ENCODE results near the gene RFPL1. TPM values are rescaled to one million over a fixed set of nuclear protein-coding genes. Genes with fewer than 3 reads are reported as not detected.
"Not testable (repeated sequence)": the region's sequence is repeated elsewhere in the genome, so short reads cannot be mapped to it uniquely, and the experiment has no call there.

RFPL1 gene
- total RNA-seq, 2 experiments from 2014 or later, result not detected

GRCh38 chr22:29414951-29415591 lies 23.3 kb upstream of the RFPL1 start:
- POLR2A ChIA-PET; H3K27me3 Mint-ChIP-seq; H3K36me3 Mint-ChIP-seq (ENCODE audit: low read depth); H3K9me3 Mint-ChIP-seq: not testable (repeated sequence)
- DNase-seq, result peak; percentile 78
- CTCF ChIA-PET, result interaction anchor here (0.6 to 0.9 kb wide), 2 partner anchors 26 to 179 kb away, joined by 3 read pairs; no protein-coding TSS in a partner anchor
- Mint-ChIP-seq H3K4me3 (peak overlapping the region; percentile 77), H3K27ac (peak overlapping the region; percentile 96), H3K4me1 (peaks cover 35% of the 10 kb centered on the region)

- POLR2A ChIA-PET; H3K36me3 Mint-ChIP-seq (ENCODE audit: low read depth): not testable (repeated sequence)
- CTCF ChIA-PET, result interaction anchor here (0.9 kb wide), 1 partner anchor 21 kb away, joined by 3 read pairs; no protein-coding TSS in a partner anchor
Measured at GRCh38 chr22:29418704-29419103, 19.7 kb upstream of the RFPL1 start.

DNA sequence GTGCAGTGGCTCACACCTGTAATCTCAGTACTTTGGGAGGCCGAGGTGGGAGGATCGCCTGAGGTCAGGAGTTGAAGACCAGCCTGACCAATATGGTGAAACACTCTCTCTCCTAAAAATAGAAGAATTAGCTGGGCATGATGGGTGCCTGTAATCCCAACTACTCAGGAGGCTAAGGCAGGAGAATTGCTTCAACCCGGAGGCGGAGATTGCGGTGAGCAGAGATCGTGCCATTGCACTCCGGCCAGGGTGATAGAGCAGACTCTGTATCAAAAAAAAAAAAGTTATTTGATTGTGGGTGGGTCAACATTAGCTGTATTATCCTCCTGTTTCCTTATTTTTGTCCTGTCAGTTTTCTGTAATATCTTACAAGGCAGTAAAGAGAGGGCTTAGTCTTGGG lies 11.9 kb upstream of the RFPL1 start:
- no peak overlapping the region for H3K4me3 Mint-ChIP-seq
- H3K36me3 Mint-ChIP-seq (ENCODE audit: low read depth), result no peaks in the 10 kb centered on the region
- H3K9me3 Mint-ChIP-seq, result no peaks in the 10 kb centered on the region
- H3K27ac Mint-ChIP-seq, result no peak overlapping the region
- H3K4me1 Mint-ChIP-seq, result no peaks in the 10 kb centered on the region
- H3K27me3 Mint-ChIP-seq, result peaks cover 22% of the 10 kb centered on the region
- POLR2A ChIA-PET, result no interaction called here
- no peak for DNase-seq
- CTCF ChIA-PET, result no interaction called here

More at GRCh38 chr22:29418704-29419103, 19.7 kb upstream of the RFPL1 start:
- H3K9me3 Mint-ChIP-seq, H3K27me3 Mint-ChIP-seq, H3K27ac Mint-ChIP-seq, DNase-seq, H3K4me3 Mint-ChIP-seq: not testable (repeated sequence)
- peaks cover 26% of the 10 kb centered on the region for H3K4me1 Mint-ChIP-seq

- H3K4me1 Mint-ChIP-seq, result no peaks in the 10 kb centered on the region
- CTCF ChIA-PET, result no interaction called here
- no peak for DNase-seq
- no peaks in the 10 kb centered on the region for H3K36me3 Mint-ChIP-seq (ENCODE audit: low read depth)
- H3K27me3 Mint-ChIP-seq, result peaks cover 26% of the 10 kb centered on the region
- POLR2A ChIA-PET, result no interaction called here
- no peak overlapping the region for H3K27ac Mint-ChIP-seq
- H3K4me3 Mint-ChIP-seq, result no peak overlapping the region
- H3K9me3 Mint-ChIP-seq, result no peaks in the 10 kb centered on the region
Measured at GRCh38 chr22:29427176-29427760, 11.1 kb upstream of the RFPL1 start.

DNA sequence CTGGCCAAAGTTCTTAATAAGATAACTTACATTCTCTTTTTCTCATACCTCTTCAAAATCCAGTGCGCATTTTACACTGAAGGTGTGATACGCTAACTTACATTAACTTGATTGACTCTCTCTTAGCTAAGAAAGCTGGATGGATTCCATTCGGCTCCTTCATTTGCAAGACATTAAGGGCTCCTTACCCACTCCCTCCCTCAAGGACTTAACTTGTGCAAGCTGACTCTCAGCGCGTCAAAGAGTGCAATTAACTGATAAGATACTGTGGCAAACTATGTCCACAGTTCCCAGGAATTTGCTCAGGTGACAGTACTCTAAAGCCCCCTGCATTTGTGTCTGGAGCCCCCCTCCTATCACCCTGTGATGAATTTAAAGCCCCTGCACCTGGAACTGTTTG lies 6.4 kb upstream of the RFPL1 start:
- no peak overlapping the region for H3K4me3 Mint-ChIP-seq
- no peak overlapping the region for H3K27ac Mint-ChIP-seq
- peaks cover 46% of the 10 kb centered on the region for H3K27me3 Mint-ChIP-seq
- DNase-seq, result no peak
- CTCF ChIA-PET, result interaction anchor here (1.0 kb wide), 1 partner anchor 158 kb away, joined by 3 read pairs; no protein-coding TSS in a partner anchor
- POLR2A ChIA-PET, result no interaction called here
- H3K9me3 Mint-ChIP-seq, result no peaks in the 10 kb centered on the region
- H3K36me3 Mint-ChIP-seq (ENCODE audit: low read depth), result no peaks in the 10 kb centered on the region
- no peaks in the 10 kb centered on the region for H3K4me1 Mint-ChIP-seq

DNA sequence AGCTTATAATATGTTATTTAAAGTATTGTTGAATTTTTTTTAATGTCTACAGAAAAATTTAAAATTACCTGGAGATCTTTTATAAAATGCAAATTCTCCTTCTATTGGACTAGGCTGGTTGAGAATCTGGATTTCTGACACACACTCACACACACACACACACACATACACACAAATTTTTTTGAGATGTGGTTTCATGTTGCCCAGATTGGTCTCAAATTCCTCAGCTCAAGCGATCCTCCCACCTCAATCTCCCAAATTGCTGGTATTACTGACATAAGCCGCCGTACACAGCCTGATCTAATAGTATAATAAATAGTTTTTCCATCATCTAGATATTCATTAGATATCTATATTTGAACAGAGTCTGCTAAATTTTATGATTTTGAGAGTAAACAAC lies 4.5 kb upstream of the RFPL1 start:
- peaks cover 43% of the 10 kb centered on the region for H3K27me3 Mint-ChIP-seq
- CTCF ChIA-PET, result no interaction called here

GRCh38 chr22:29434288-29434687 lies 4.1 kb upstream of the RFPL1 start:
- H3K4me1 Mint-ChIP-seq, result no peaks in the 10 kb centered on the region
- ChIA-PET CTCF (no interaction called here), POLR2A (no interaction called here)
- H3K4me3 Mint-ChIP-seq, result no peak overlapping the region
- H3K9me3 Mint-ChIP-seq, result no peaks in the 10 kb centered on the region
- peaks cover 40% of the 10 kb centered on the region for H3K27me3 Mint-ChIP-seq
- DNase-seq, result no peak
- H3K36me3 Mint-ChIP-seq (ENCODE audit: low read depth), result no peaks in the 10 kb centered on the region
- no peak overlapping the region for H3K27ac Mint-ChIP-seq

More for the DNA sequence above, 4.5 kb upstream of the RFPL1 start:
- no peak overlapping the region for H3K27ac Mint-ChIP-seq
- H3K9me3 Mint-ChIP-seq, result no peaks in the 10 kb centered on the region
- no peaks in the 10 kb centered on the region for H3K36me3 Mint-ChIP-seq (ENCODE audit: low read depth)
- H3K4me1 Mint-ChIP-seq, result no peaks in the 10 kb centered on the region
- POLR2A ChIA-PET, result no interaction called here
- no peak for DNase-seq
- no peak overlapping the region for H3K4me3 Mint-ChIP-seq

DNA sequence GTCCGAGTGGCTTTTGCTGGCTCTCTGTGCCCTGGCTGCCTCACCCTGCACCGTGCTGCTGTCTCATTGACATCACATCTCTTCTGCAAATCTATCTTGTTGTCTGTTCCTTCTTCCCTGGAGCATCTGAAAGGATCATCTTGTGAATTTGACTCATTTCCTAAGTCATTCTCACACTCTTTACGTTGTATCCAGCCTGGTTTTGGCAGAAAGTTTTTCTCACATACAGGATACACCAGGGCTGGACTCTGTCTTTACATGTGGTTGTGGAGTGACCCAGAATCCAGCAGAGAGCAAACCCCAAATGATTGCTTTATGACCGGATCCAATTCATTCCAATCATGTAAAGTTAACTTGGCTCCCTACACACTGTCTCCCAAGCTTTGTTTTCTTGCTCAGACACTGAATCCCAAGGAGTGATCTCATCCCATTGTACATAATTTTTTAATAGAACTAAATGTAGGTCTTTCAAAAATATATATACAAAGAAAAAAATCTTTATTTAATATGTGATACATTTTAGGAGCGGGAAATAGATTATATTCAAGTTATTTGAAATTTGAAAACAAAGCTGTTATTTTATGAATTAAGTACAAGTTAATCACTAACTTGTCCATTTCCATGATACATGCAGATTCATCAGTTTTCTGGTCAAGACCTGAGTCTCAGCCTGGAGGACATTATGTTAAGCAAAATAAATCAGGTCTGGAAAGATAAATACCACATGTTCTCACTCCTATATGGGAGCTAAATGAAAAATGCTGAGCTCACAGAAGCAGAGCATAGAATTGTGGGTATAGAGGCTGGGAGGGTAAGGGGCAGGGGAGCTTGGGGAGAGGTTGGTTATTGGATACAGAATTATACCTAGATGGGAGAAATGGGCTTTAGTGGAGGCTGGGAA lies 2.9 kb upstream of the RFPL1 start:
- POLR2A ChIA-PET, result interaction anchor here (0.6 kb wide), 1 partner anchor 57 kb away, joined by 3 read pairs; no protein-coding TSS in a partner anchor
- H3K4me1 Mint-ChIP-seq, result no peaks in the 10 kb centered on the region
- DNase-seq, result no peak
- CTCF ChIA-PET, result interaction anchor here (0.8 kb wide), 1 partner anchor 159 kb away, joined by 3 read pairs; no protein-coding TSS in a partner anchor
- H3K9me3 Mint-ChIP-seq, result no peaks in the 10 kb centered on the region
- H3K36me3 Mint-ChIP-seq (ENCODE audit: low read depth), result no peaks in the 10 kb centered on the region
- H3K4me3 Mint-ChIP-seq, result no peak overlapping the region
- peaks cover 33% of the 10 kb centered on the region for H3K27me3 Mint-ChIP-seq
- H3K27ac Mint-ChIP-seq, result no peak overlapping the region

DNA sequence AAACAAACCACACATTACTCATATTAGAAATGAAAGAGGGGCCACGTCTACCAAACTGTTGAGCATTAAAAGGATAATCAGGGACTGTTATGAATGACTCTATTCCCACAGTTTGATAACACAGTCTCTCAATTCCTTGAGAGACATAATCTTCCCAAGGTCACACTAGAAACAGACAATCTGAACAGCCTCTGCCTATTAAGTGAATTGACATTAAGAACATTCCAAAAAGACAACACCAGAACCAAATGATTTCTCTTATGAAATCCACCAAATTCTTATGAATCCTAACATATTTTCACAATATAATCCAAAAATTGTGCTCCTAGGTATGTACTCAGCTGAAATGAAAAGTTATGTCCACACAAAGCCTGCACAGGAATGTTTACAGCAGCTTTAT lies 4.6 kb downstream of the RFPL1 start:
- no peaks in the 10 kb centered on the region for H3K4me1 Mint-ChIP-seq
- no peaks in the 10 kb centered on the region for H3K36me3 Mint-ChIP-seq (ENCODE audit: low read depth)
- peaks cover 13% of the 10 kb centered on the region for H3K27me3 Mint-ChIP-seq
- H3K27ac Mint-ChIP-seq, result no peak overlapping the region
- ChIA-PET CTCF (no interaction called here), POLR2A (no interaction called here)
- no peak overlapping the region for H3K4me3 Mint-ChIP-seq
- no peaks in the 10 kb centered on the region for H3K9me3 Mint-ChIP-seq
- no peak for DNase-seq

- H3K27ac Mint-ChIP-seq, result no peak overlapping the region
- no peaks in the 10 kb centered on the region for H3K4me1 Mint-ChIP-seq
Measured at GRCh38 chr22:29443452-29443851, 5.1 kb downstream of the RFPL1 start.

GRCh38 chr22:29443861-29444792 lies 5.7 kb downstream of the RFPL1 start:
- DNase-seq, result no peak
- no peak overlapping the region for H3K4me3 Mint-ChIP-seq
- H3K36me3 Mint-ChIP-seq (ENCODE audit: low read depth), result no peaks in the 10 kb centered on the region
- CTCF ChIA-PET, result interaction anchor here (1.2 kb wide), 1 partner anchor 49 kb away, joined by 3 read pairs; no protein-coding TSS in a partner anchor
- POLR2A ChIA-PET, result no interaction called here
- no peaks in the 10 kb centered on the region for H3K9me3 Mint-ChIP-seq
- H3K27me3 Mint-ChIP-seq, result peaks cover 13% of the 10 kb centered on the region
- no peak overlapping the region for H3K27ac Mint-ChIP-seq
- no peaks in the 10 kb centered on the region for H3K4me1 Mint-ChIP-seq

More at GRCh38 chr22:29443452-29443851, 5.1 kb downstream of the RFPL1 start:
- no peak overlapping the region for H3K4me3 Mint-ChIP-seq
- DNase-seq, result no peak
- ChIA-PET CTCF (no interaction called here), POLR2A (no interaction called here)
- H3K27me3 Mint-ChIP-seq, result peaks cover 13% of the 10 kb centered on the region
- no peaks in the 10 kb centered on the region for H3K9me3 Mint-ChIP-seq
- H3K36me3 Mint-ChIP-seq (ENCODE audit: low read depth), result no peaks in the 10 kb centered on the region

- Mint-ChIP-seq H3K4me3 (no peak overlapping the region), H3K9me3 (no peaks in the 10 kb centered on the region), H3K27me3 (peaks cover 13% of the 10 kb centered on the region), H3K36me3 (ENCODE audit: low read depth) (no peaks in the 10 kb centered on the region), H3K27ac (no peak overlapping the region), H3K4me1 (no peaks in the 10 kb centered on the region)
- CTCF ChIA-PET, result no interaction called here
- POLR2A ChIA-PET, result no interaction called here
- no peak for DNase-seq
Measured at GRCh38 chr22:29445508-29445907, 7.1 kb downstream of the RFPL1 start.
